Measurements from ENCODE around the gene TMEM131.

DNA sequence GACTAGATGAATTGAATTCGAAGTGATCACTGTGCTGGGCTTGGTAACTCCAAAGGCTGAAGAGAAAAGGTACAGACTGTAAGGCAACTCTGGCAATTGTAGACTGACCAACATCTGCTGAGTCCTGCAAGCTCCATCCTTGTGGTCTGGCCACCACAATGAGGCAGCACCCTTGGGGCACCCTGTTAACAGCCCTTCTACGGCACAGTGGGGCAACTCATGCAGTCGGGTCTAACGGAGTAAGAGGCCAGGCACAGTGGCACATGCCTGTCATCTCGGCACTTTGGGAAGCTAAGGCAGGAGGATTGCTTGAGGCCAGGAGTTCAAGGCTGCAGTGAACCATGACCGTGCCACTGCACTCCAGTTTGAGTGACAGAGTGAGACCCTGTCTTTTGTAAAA is 155.6 kb downstream of the TMEM131 start:
- TF ChIP-seq CTCF (conservative IDR thresholded peaks at IDR 0.05; ENCODE audit: low read length): no peak
- TF ChIP-seq EZH2phosphoT487 (IDR thresholded peaks at IDR 0.05; ENCODE audit: borderline replicate concordance, low read depth, low read length): no peak
